ENCODE results near the gene SCNN1B.

The SCNN1B gene

DNA sequence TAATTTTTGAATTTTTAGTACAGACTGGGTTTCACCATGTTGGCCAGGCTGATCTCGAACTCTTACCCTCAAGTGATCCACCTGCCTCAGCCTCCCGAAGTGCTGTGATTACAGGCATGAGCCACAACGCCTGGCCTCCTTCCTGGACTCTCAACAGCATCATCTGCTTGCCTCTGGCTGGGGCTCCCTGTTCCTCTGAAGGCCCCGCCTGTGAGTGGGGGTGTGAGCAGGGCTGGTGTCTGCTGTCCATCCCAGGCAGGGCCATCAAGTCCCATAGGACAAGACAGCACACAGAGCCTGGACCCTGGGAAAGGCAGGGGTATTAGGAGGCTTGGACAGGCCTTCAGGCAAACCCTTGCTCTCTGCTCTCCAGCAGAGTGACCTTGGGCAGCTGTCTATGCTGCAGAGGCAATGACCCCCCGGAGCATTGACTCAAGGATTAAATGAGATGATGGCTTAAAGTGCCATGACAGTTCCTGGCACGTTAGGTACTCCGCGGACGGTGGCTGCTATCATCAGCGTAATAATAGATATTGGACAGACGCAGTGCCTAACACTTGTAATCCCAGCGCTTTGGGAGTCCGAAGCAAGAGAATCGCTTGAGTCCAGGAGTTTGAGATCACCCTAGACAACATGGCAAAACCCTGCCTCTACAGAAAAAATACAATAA, 19.2 kb downstream of the SCNN1B start:
- no peak for DNase-seq

DNA sequence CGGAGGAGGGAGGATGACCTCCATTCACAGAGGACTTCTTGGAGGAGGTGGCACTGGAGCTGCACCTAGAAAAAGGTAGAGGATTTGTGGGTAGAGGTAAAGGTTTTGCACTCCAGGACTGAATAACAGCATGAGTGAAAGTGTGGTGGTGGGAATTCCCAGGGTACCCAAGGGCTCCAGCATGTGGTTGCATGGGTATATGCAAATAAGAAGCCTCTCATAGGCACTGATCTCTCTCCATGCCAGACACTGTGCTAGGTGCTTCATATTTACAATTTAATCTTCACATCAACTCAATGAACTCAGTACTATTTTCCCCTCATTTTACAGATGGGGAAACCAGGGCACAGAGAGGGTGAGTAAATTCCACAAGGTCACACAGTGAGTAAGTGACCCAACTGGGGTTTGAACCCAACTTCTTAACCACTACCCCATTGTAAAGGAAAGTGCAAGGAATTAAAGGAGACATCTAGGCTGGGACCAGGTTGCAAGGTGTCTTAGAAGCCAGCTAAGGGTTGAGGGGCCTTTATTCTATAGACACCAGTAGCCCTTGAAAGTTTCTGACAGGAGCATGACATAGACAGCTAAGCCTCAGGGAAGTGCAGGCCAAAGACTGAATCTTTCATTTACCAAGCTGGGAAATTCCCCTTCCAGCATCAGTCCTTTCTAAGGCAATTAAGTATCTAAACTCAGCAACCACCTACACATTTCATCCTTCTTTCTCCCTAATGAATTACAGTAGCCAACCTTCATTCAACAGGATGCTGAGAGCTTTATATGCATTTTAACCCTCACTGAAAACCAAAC, 21.3 kb downstream of the SCNN1B start:
- DNase-seq = no peak

- no peak for DNase-seq
Measured at GRCh38 chr16:23324727-23325126, 22.6 kb downstream of the SCNN1B start.

GRCh38 chr16:23327836-23328235, 25.7 kb downstream of the SCNN1B start:
- DNase-seq = no peak

GRCh38 chr16:23330161-23330560, 28.1 kb downstream of the SCNN1B start:
- no peak for DNase-seq

- DNase-seq = no peak
Measured at GRCh38 chr16:23330583-23331249, 28.6 kb downstream of the SCNN1B start.

- no peak for DNase-seq
Measured at GRCh38 chr16:23333034-23333579, 31.0 kb downstream of the SCNN1B start.

- DNase-seq = no peak
Measured at GRCh38 chr16:23333831-23334456, 31.8 kb downstream of the SCNN1B start.

- no peak for DNase-seq
Measured at GRCh38 chr16:23334457-23334853, 32.4 kb downstream of the SCNN1B start.

DNA sequence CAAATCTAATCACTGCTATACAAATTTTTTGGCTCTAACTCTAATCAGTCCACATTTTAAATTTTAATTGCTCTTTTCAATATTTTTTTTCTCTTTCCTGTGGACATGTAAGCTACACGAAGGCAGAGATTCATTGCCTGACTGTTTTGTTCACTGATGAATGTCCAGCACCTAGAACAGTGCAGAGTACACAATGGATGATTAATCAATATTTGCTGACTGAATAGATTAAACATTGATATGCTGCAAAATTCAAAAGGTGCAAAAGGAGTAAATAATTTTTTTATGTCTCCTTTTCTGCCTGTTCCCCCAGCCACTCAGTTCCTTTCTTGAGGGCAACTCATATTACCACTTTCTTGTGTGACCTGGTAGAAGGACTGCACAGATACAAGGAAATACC, 32.8 kb downstream of the SCNN1B start:
- DNase-seq = no peak

- DNase-seq = no peak
Measured at GRCh38 chr16:23337836-23338550, 35.9 kb downstream of the SCNN1B start.

GRCh38 chr16:23339787-23340186, 37.7 kb downstream of the SCNN1B start:
- DNase-seq = no peak

GRCh38 chr16:23342083-23342640, 40.1 kb downstream of the SCNN1B start:
- no peak for DNase-seq

DNA sequence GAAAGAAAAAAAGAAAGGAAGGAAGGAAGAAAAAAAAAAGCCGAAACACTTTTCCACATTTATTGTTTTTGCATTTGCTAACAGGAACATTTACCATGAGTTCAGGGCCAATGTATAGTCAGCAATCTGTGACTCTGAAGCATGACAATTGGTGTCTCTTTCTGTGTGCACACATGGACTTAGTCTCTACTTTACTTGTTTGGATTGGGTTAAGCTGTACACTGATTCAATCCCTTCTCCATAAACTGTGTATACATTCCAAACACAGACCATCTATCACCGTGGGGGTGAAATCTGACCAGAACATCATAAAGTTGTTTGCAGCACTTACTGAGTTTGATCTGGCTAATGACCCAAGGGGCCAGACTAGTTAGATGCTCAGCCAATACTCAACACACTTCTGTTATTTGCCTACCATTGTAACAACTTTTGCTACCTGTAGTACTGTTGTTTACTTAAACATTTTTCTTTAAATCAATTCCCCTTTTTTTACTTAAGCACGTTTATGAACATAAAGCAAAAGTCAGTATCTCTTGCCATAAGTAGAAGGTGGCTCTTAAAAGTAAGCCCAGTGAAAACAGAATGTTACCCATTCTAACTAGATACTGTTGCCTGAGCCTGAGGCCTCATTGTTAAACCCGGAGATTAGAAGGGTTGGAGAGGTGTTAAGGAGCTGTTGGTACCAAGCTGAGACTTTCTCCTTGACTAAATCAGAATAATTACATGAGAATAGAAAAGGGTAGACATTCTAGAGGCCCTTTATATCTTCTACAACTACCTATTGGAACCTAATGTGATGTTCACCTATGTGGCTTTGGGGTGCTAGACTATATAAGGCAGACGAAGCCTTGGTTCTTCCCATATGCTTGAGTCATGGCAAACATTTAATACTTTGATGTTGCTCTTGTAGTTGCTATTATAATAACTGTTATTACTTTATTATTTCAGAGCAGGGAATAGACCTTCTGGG, 41.8 kb downstream of the SCNN1B start:
- no peak for DNase-seq

GRCh38 chr16:23345237-23345636, 43.1 kb downstream of the SCNN1B start:
- DNase-seq = no peak

DNA sequence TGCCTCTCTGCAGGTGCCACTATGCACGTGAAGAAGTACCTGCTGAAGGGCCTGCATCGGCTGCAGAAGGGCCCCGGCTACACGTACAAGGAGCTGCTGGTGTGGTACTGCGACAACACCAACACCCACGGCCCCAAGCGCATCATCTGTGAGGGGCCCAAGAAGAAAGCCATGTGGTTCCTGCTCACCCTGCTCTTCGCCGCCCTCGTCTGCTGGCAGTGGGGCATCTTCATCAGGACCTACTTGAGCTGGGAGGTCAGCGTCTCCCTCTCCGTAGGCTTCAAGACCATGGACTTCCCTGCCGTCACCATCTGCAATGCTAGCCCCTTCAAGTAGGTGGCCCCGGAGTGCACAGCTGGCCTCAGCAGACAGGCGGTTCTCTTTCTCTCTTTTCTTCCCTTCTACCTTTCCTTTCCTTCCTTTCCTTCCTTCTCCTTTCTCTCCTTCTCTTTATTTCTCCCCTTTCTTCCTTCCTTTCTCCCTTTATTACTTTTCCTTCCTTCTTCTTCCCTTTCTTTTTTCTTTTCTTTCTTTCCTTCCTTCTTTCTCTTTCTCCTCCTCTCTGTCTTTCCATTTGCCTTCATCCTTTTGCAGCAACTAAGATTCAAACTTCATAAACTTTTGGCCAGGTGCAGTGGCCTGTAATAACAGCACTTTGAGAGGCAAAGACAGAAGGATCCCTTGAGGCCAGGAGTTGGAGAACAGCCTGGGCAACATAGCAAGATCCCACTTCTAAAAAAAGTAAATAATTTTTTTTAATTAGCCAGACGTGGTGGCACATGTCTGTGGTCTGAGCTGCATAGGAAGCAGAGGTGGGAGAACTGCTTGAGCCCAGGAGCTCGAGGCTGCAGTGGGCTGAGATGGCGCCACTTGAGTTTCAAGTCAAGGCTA, 46.7 kb downstream of the SCNN1B start:
- no peak for DNase-seq

DNA sequence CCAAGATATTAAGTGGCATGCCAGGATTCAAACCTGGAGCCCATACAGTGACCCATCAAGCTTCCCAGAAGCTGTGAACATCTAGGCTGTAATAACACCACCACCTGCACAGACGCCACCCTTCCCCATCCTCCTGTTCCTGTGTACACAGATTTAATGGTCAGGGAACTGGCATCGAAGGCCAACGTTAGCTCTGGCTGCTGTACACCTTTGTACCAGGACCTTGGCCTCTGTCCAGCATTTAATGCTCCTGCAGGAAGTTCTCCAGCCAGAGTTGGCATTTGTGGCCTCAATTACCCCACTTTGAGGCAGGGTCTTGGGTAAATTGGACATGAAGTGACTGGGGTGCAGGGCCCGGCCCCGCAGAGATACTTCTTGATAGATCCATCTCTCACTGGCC, 49.3 kb downstream of the SCNN1B start:
- DNase-seq = no peak

DNA sequence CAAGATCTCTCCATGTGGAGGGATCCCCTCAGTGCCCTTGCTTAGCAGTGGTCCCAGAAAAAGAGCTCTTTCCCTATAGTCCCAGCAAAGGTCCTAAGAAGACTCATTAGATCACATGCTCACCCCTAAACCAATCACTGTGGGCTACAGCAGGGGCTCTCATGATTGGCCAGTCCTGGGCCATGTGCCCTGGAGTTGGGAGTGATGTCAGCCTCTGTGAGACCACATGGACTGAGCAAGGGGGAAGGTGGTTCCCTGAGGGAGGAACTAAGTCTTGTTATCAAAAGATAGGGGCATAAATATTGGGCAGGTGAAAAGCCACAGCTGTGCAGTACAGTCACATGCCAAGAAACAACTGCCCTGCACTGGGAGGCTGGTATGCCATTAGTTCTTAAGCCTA, 51.3 kb downstream of the SCNN1B start:
- no peak for DNase-seq

GRCh38 chr16:23354246-23354645, 52.1 kb downstream of the SCNN1B start:
- DNase-seq = no peak
